IMR-90 (cell line): ENCODE results near the gene KRTAP1-5. TPM values are rescaled to one million over a fixed set of nuclear protein-coding genes. Genes with fewer than 3 reads are reported as not detected.

Experiments used
- ATAC-seq: fragments of 200-7000 bp; cut with Tn5 transposase; 2 replicates; pipeline ENCODE4 v1.9.1; 2020; ENCODE audit warnings: low read depth, mild to moderate bottlenecking, moderate library complexity
- BruUV-seq: library from RNA; stranded (reverse); fragments of 400-500 nt; replicated peaks from 2 replicates; lab custom pipeline; 2021; lab: Mats Ljungman, UMichigan
- CTCF ChIA-PET: fragments of 300-600 bp; formaldehyde crosslinking; extraction: SDS; loops from one replicate; lab custom pipeline; 2021; ENCODE audit warnings: antibody characterized with exemption; lab: Yijun Ruan, JAX
- POLR2A ChIA-PET: fragments of 300-600 bp; sonication (Branson Sonifier 250); formaldehyde crosslinking; loops from one replicate; lab custom pipeline; 2022; ENCODE audit warnings: antibody characterized with exemption; ENCODE audit not compliant: unreplicated experiment; lab: Charles Lee
- DNase-seq: peaks from one replicate; pipeline ENCODE4 v3.0.0; 2013
- H2AFZ ChIP-seq: replicated peaks from 2 replicates; pipeline ENCODE3; 2013; ENCODE audit warnings: low read length, mild to moderate bottlenecking; ENCODE audit not compliant: poor library complexity
- H2AK5ac ChIP-seq: 2 replicates; pipeline ENCODE4 v1.6.1; 2013; ENCODE audit warnings: low read depth, low read length, inconsistent platforms
- H2AK9ac ChIP-seq: replicated peaks from 2 replicates; pipeline ENCODE3; 2013; ENCODE audit warnings: mild to moderate bottlenecking, low read depth, low read length, moderate library complexity; ENCODE audit not compliant: poor library complexity
- H2BK120ac ChIP-seq: 2 replicates; pipeline ENCODE4 v1.6.1; 2013; ENCODE audit warnings: low read depth, low read length, inconsistent platforms
- H2BK15ac ChIP-seq: 3 replicates; pipeline ENCODE4 v1.6.1; 2013; ENCODE audit warnings: low read depth, low read length, inconsistent platforms
- H2BK20ac ChIP-seq: 2 replicates; pipeline ENCODE4 v1.6.1; 2013; ENCODE audit warnings: low read depth, mild to moderate bottlenecking, inconsistent platforms, low read length, moderate library complexity
- H2BK5ac ChIP-seq: 2 replicates; pipeline ENCODE4 v1.6.1; 2013; ENCODE audit warnings: mild to moderate bottlenecking, low read depth, low read length, inconsistent platforms; ENCODE audit not compliant: poor library complexity, severe bottlenecking
- H3K14ac ChIP-seq: replicated peaks from 2 replicates; pipeline ENCODE4 v1.6.1; 2013; ENCODE audit warnings: low read depth, low read length, inconsistent platforms
- H3K18ac ChIP-seq: 2 replicates; pipeline ENCODE4 v1.6.1; 2013; ENCODE audit warnings: low read depth, low read length, control low read depth
- H3K23ac ChIP-seq: 2 replicates; pipeline ENCODE4 v1.6.1; 2013; ENCODE audit warnings: low read depth, low read length, inconsistent platforms
- H3K27ac ChIP-seq: 2 replicates; pipeline ENCODE4 v1.5.1; 2013; ENCODE audit warnings: mild to moderate bottlenecking, control low read depth, low read length; ENCODE audit not compliant: insufficient read depth
- H3K27me3 ChIP-seq: 2 replicates; pipeline ENCODE4 v1.6.1; 2013; ENCODE audit warnings: low read length; ENCODE audit not compliant: control insufficient read depth, insufficient read depth
- H3K36me3 ChIP-seq: 2 replicates; pipeline ENCODE4 v1.6.1; 2013; ENCODE audit warnings: low read length, mixed read lengths; ENCODE audit not compliant: control insufficient read depth, insufficient read depth
- H3K4ac ChIP-seq: 2 replicates; pipeline ENCODE4 v1.6.1; 2013; ENCODE audit warnings: low read depth, low read length, inconsistent platforms
- H3K4me1 ChIP-seq: 2 replicates; pipeline ENCODE4 v1.6.1; 2013; ENCODE audit warnings: low read length, mixed read lengths; ENCODE audit not compliant: control insufficient read depth, insufficient read depth
- H3K4me2 ChIP-seq: 2 replicates; pipeline ENCODE4 v1.6.1; 2013; ENCODE audit warnings: low read depth, mild to moderate bottlenecking, control low read depth, low read length, moderate library complexity
- H3K4me3 ChIP-seq: 2 replicates; pipeline ENCODE4 v1.5.1; 2013; ENCODE audit warnings: low read depth, mild to moderate bottlenecking, control low read depth, low read length, moderate library complexity; ENCODE audit not compliant: insufficient read depth
- H3K56ac ChIP-seq: 2 replicates; pipeline ENCODE4 v1.6.1; 2013; ENCODE audit warnings: low read length, inconsistent platforms; ENCODE audit not compliant: insufficient read depth; ENCODE audit errors: extremely low read depth
- H3K79me1 ChIP-seq, 2 experiments: 2 replicates each; pipeline ENCODE4 v1.6.1; 2013; ENCODE audit warnings: low read length in 2 of 2, inconsistent platforms in 1 of 2, low read depth in 1 of 2
- H3K9ac ChIP-seq: 2 replicates; pipeline ENCODE4 v1.6.1; 2013; ENCODE audit warnings: low read depth, low read length, control low read depth
- H3K9me1 ChIP-seq: 2 replicates; pipeline ENCODE4 v1.6.1; 2013; ENCODE audit warnings: low read length, inconsistent platforms; ENCODE audit not compliant: insufficient read depth
- H3K9me3 ChIP-seq: 2 replicates; pipeline ENCODE4 v1.6.1; 2013; ENCODE audit warnings: low read length; ENCODE audit not compliant: control insufficient read depth, insufficient read depth
- H4K20me1 ChIP-seq: 2 replicates; pipeline ENCODE4 v1.6.1; 2013; ENCODE audit warnings: low read length, inconsistent platforms; ENCODE audit not compliant: insufficient read depth
- H4K5ac ChIP-seq: 2 replicates; pipeline ENCODE4 v1.6.1; 2013; ENCODE audit warnings: mild to moderate bottlenecking, low read depth, low read length, control low read depth
- H4K8ac ChIP-seq, 2 experiments: 2 replicates each; pipeline ENCODE4 v1.6.1; 2013; ENCODE audit warnings: low read depth in 2 of 2, low read length in 2 of 2, control low read depth in 1 of 2, inconsistent platforms in 1 of 2
- H4K91ac ChIP-seq: 2 replicates; pipeline ENCODE4 v1.6.1; 2013; ENCODE audit warnings: low read depth, low read length, inconsistent platforms; ENCODE audit not compliant: insufficient read depth
- BHLHE40 ChIP-seq: fragments of 150-350 bp; IDR thresholded peaks from 2 replicates; pipeline ENCODE4 v1.6.1; 2016; ENCODE audit warnings: mild to moderate bottlenecking, low read depth, low read length
- CEBPB ChIP-seq: IDR thresholded peaks from 2 replicates; pipeline ENCODE4 v1.6.1; 2012; ENCODE audit warnings: low read depth, low read length, improper control_type of control experiment
- CHD1 ChIP-seq: IDR thresholded peaks from 2 replicates; pipeline ENCODE4 v1.6.1; 2012; ENCODE audit warnings: low read depth, low read length, improper control_type of control experiment
- CTCF ChIP-seq: conservative IDR thresholded peaks from 2 replicates; pipeline ENCODE4 v1.5.1; 2012; ENCODE audit warnings: mild to moderate bottlenecking, low read depth, low read length, improper control_type of control experiment
- ELK1 ChIP-seq: fragments of 150-350 bp; IDR thresholded peaks from 2 replicates; pipeline ENCODE4 v1.6.1; 2016; ENCODE audit warnings: low read depth, mild to moderate bottlenecking, low read length, moderate library complexity, borderline replicate concordance
- FOS ChIP-seq: fragments of 150-350 bp; IDR thresholded peaks from 2 replicates; pipeline ENCODE4 v1.6.1; 2016; ENCODE audit warnings: low read depth, low read length
- MAFK ChIP-seq: IDR thresholded peaks from 2 replicates; pipeline ENCODE4 v1.6.1; 2012; ENCODE audit warnings: low read depth, low read length, improper control_type of control experiment
- MAZ ChIP-seq: IDR thresholded peaks from 2 replicates; pipeline ENCODE4 v1.6.1; 2012; ENCODE audit warnings: low read depth, mild to moderate bottlenecking, low read length, improper control_type of control experiment, moderate library complexity, borderline replicate concordance
- MXI1 ChIP-seq: IDR thresholded peaks from 2 replicates; pipeline ENCODE4 v1.6.1; 2012; ENCODE audit warnings: low read depth, mild to moderate bottlenecking, low read length, moderate library complexity, borderline replicate concordance
- NFE2L2 ChIP-seq: fragments of 150-350 bp; IDR thresholded peaks from 2 replicates; pipeline ENCODE4 v1.6.1; 2016; ENCODE audit warnings: low read depth, mild to moderate bottlenecking, low read length
- POLR2A ChIP-seq: IDR thresholded peaks from 2 replicates; pipeline ENCODE4 v1.6.1; 2012; ENCODE audit warnings: mild to moderate bottlenecking, low read depth, low read length
- RAD21 ChIP-seq: IDR thresholded peaks from 2 replicates; pipeline ENCODE4 v1.6.1; 2012; ENCODE audit warnings: low read length, improper control_type of control experiment
- RCOR1 ChIP-seq: IDR thresholded peaks from 2 replicates; pipeline ENCODE4 v1.6.1; 2012; ENCODE audit warnings: mild to moderate bottlenecking, low read length, improper control_type of control experiment; ENCODE audit not compliant: insufficient replicate concordance
- RFX5 ChIP-seq: IDR thresholded peaks from 2 replicates; pipeline ENCODE4 v1.8.0; 2012; ENCODE audit warnings: low read depth, mild to moderate bottlenecking, low read length, moderate library complexity
- SMC3 ChIP-seq: fragments of 150-350 bp; IDR thresholded peaks from 2 replicates; pipeline ENCODE4 v1.6.1; 2016; ENCODE audit warnings: low read depth, mild to moderate bottlenecking, antibody characterized with exemption, low read length, moderate library complexity
- USF2 ChIP-seq: fragments of 150-350 bp; IDR thresholded peaks from 2 replicates; pipeline ENCODE4 v1.6.1; 2017; ENCODE audit warnings: mild to moderate bottlenecking, antibody characterized with exemption, low read length, low read depth
- WGBS, 2 experiments: methylation state at CpG; one replicate each; pipeline versions ENCODE4 v1.1.5 to v1.1.7; 2013; ENCODE audit warnings: missing lambda C conversion rate in 2 of 2; ENCODE audit not compliant: insufficient read length in 1 of 2; ENCODE audit errors: extremely low coverage in 2 of 2; 5-methylcytosine and 5-hydroxymethylcytosine counted together
- dilution Hi-C: fragments of 300-500 bp; cut with HindIII; formaldehyde crosslinking; loops from one replicate; pipeline ENCODE4 v1.14.3; 2018; ENCODE audit warnings: low sequenced_read_pairs; ENCODE audit not compliant: unreplicated experiment
- in situ Hi-C: fragments of 300-500 bp; cut with MboI; formaldehyde crosslinking; loops from 3 replicates; pipeline ENCODE4 v1.14.3; 2019; ENCODE audit warnings: low sequenced_read_pairs, inconsistent platforms, mixed read lengths
- intact Hi-C: fragments of 100-400 bp; cut with micrococcal nuclease; formaldehyde crosslinking; loops from 2 replicates; pipeline ENCODE4 v1.10.0; 2022
- polyA plus RNA-seq, 3 experiments: library from polyadenylated mRNA; depleted of rRNA; stranded (reverse); fragments of >200 nt; gene quantifications; 2 replicates each; pipeline ENCODE4 v1.2.3, GENCODE V29; 2012; ENCODE audit warnings: low replicate concordance in 1 of 3
- total RNA-seq: library from RNA; depleted of rRNA; stranded (reverse); fragments of >200 nt; gene quantifications from 2 replicates; pipeline ENCODE4 v1.2.3, GENCODE V29; 2012

Gene KRTAP1-5
- total and polyA plus RNA-seq, 2 of the 4 experiments (the other 2 are of a cell fraction) = 27.0 to 34.8 TPM

- Histone ChIP-seq H3K79me1 (no peaks in the 10 kb centered on the region), H3K14ac (no peak overlapping the region), H2AFZ (no peak overlapping the region), H4K20me1 (no peaks in the 10 kb centered on the region), H3K9ac (no peak overlapping the region), H4K8ac (no peak overlapping the region), H4K91ac (no peak overlapping the region), H2BK120ac (no peak overlapping the region), H3K56ac (no peak overlapping the region), H4K5ac (no peak overlapping the region), H3K18ac (no peak overlapping the region), H2BK15ac (no peak overlapping the region), H3K27ac (no peak overlapping the region), H3K9me1 (no peaks in the 10 kb centered on the region), H2BK5ac (no peak overlapping the region), H3K4me3 (no peak overlapping the region), H3K4me2 (no peak overlapping the region), H2AK5ac (no peak overlapping the region), H3K4ac (no peak overlapping the region), H3K27me3 (no peaks in the 10 kb centered on the region), H2AK9ac (no peak overlapping the region), H3K4me1 (no peaks in the 10 kb centered on the region), H3K23ac (no peak overlapping the region), H2BK20ac (no peak overlapping the region), H3K36me3 (no peaks in the 10 kb centered on the region), H3K9me3 (no peaks in the 10 kb centered on the region)
- DNase-seq (peak; percentile 17), ATAC-seq (no peak)
- dilution Hi-C loops = no loop called here
- intact Hi-C loops = no loop called here
- CTCF ChIA-PET = no interaction called here
- BruUV-seq = no TSS peak
- no peak for TF ChIP-seq FOS
- TF ChIP-seq MXI1 = no peak
- no peak for TF ChIP-seq POLR2A
- no peak for TF ChIP-seq CHD1
- no peak for TF ChIP-seq MAFK
- TF ChIP-seq RFX5 = no peak
- TF ChIP-seq MAZ = no peak
- TF ChIP-seq RCOR1 = no peak
- TF ChIP-seq CTCF = no peak
- no peak for TF ChIP-seq CEBPB
- TF ChIP-seq SMC3 = no peak
- no peak for TF ChIP-seq NFE2L2
- no peak for TF ChIP-seq RAD21
- no peak for TF ChIP-seq USF2
- no peak for TF ChIP-seq ELK1
- TF ChIP-seq BHLHE40 = no peak
- POLR2A ChIA-PET = no interaction called here
- WGBS, 2 experiments = 0% methylated on average over 1 of the region's 5 CpGs; no CpG with 5 or more reads in 1 of the 2 experiments
- in situ Hi-C loops = no loop called here
Measured at GRCh38 chr17:41002814-41003213, 24.2 kb downstream of the KRTAP1-5 start.
